Neural cell (in vitro differentiated cells): ENCODE results near the gene SOX12.

Experiments
- EP300 ChIP-seq: fragments of 450-650 bp; conservative IDR thresholded peaks from 2 replicates; pipeline ENCODE4 v1.6.1; 2014; ENCODE audit warnings: antibody characterized with exemption, mild to moderate bottlenecking, moderate library complexity; ENCODE audit not compliant: poor library complexity, severe bottlenecking
- POLR2AphosphoS5 ChIP-seq: IDR thresholded peaks from 2 replicates; pipeline ENCODE4 v1.6.1; 2012
- RAD21 ChIP-seq: fragments of 450-650 bp; conservative IDR thresholded peaks from 2 replicates; pipeline ENCODE4 v1.6.1; 2014; ENCODE audit warnings: antibody characterized with exemption, mild to moderate bottlenecking, moderate library complexity
- TF ChIP-seq, protein P1 (sequence below): fragments of 450-650 bp; IDR thresholded peaks from 2 replicates; pipeline ENCODE4 v1.5.1; 2014; ENCODE audit warnings: antibody characterized with exemption, mild to moderate bottlenecking, moderate library complexity; ENCODE audit not compliant: poor library complexity, severe bottlenecking
- TF ChIP-seq, protein P2 (sequence below): IDR thresholded peaks from 2 replicates; pipeline ENCODE4 v1.6.1; 2012; ENCODE audit warnings: borderline replicate concordance

DNA sequence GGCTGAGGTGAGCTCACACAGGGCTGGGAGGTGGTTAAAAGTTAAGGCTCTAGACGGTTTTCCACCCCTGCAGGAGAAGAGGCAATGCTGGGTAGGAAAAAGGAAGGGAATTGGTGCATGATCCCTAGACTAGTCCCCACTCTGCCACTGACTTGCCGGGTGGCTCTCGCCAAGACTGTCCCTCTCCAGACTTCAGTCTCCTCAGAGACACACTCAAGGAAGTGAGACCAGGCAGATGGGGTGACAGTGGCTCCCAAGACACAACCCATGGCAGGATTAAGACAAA, 47.9 kb upstream of the SOX12 start:
- TF ChIP-seq, protein P1, sequence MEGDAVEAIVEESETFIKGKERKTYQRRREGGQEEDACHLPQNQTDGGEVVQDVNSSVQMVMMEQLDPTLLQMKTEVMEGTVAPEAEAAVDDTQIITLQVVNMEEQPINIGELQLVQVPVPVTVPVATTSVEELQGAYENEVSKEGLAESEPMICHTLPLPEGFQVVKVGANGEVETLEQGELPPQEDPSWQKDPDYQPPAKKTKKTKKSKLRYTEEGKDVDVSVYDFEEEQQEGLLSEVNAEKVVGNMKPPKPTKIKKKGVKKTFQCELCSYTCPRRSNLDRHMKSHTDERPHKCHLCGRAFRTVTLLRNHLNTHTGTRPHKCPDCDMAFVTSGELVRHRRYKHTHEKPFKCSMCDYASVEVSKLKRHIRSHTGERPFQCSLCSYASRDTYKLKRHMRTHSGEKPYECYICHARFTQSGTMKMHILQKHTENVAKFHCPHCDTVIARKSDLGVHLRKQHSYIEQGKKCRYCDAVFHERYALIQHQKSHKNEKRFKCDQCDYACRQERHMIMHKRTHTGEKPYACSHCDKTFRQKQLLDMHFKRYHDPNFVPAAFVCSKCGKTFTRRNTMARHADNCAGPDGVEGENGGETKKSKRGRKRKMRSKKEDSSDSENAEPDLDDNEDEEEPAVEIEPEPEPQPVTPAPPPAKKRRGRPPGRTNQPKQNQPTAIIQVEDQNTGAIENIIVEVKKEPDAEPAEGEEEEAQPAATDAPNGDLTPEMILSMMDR: no peak
- TF ChIP-seq, protein P2, sequence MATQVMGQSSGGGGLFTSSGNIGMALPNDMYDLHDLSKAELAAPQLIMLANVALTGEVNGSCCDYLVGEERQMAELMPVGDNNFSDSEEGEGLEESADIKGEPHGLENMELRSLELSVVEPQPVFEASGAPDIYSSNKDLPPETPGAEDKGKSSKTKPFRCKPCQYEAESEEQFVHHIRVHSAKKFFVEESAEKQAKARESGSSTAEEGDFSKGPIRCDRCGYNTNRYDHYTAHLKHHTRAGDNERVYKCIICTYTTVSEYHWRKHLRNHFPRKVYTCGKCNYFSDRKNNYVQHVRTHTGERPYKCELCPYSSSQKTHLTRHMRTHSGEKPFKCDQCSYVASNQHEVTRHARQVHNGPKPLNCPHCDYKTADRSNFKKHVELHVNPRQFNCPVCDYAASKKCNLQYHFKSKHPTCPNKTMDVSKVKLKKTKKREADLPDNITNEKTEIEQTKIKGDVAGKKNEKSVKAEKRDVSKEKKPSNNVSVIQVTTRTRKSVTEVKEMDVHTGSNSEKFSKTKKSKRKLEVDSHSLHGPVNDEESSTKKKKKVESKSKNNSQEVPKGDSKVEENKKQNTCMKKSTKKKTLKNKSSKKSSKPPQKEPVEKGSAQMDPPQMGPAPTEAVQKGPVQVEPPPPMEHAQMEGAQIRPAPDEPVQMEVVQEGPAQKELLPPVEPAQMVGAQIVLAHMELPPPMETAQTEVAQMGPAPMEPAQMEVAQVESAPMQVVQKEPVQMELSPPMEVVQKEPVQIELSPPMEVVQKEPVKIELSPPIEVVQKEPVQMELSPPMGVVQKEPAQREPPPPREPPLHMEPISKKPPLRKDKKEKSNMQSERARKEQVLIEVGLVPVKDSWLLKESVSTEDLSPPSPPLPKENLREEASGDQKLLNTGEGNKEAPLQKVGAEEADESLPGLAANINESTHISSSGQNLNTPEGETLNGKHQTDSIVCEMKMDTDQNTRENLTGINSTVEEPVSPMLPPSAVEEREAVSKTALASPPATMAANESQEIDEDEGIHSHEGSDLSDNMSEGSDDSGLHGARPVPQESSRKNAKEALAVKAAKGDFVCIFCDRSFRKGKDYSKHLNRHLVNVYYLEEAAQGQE: no peak
- TF ChIP-seq EP300: no peak
- TF ChIP-seq POLR2AphosphoS5: no peak
- no peak for TF ChIP-seq RAD21
